Activated CD4-positive, CD25-positive, alpha-beta regulatory T cell treated with anti-CD3 and anti-CD28 coated beads, Interleukin-2, amount 50 U/mL, for 16 hours (primary cell): ENCODE results near the gene AP2A2.
"Not testable (repeated sequence)": the region's sequence is repeated elsewhere in the genome, so short reads cannot be mapped to it uniquely, and the experiment has no call there.

Experiments
- DNase-seq: peaks from one replicate; pipeline ENCODE4 v3.0.0-alpha.2; 2020; ENCODE audit warnings: low read depth, low spot score

The AP2A2 gene

DNA sequence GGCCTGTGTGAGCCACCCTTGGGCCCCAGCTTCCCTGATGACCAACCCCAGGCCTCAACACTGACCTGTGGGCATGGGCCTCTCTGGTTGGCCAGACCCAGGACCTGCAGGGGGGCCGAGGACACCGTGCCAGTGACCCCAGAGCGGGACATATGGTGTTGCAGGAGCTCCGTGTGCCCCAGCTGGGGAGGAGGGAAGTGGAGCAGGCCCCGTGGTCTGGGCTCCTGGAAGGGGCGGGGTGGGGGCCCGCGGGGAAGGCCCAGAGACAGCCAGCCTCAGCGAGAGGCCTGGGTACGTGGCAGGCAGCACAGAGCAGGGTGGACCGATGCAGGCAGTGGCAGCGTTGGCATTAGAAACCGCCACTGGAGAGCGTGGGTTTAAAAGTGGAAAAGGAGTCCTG lies 88.6 kb downstream of the AP2A2 start:
- no peak for DNase-seq

DNA sequence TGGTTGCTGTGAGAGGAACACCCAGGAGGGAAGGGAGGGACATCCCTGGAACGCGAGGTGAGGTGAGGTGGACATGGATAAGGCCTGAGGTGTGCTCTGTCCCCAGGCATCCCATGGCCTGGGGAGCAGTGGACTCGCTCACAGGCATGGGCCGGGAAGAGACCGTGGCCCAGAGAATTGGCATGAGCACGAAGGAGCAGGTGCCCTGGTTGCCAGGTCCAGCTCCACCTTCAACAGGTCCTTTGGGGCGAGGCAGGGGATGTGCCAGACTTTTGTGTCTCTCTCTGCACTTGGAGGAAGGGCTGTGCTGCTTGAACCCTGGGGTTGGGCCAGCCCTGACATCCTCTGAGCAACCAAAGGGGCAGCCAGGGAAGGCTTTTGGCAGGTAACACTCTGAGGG lies 89.4 kb downstream of the AP2A2 start:
- no peak for DNase-seq

DNA sequence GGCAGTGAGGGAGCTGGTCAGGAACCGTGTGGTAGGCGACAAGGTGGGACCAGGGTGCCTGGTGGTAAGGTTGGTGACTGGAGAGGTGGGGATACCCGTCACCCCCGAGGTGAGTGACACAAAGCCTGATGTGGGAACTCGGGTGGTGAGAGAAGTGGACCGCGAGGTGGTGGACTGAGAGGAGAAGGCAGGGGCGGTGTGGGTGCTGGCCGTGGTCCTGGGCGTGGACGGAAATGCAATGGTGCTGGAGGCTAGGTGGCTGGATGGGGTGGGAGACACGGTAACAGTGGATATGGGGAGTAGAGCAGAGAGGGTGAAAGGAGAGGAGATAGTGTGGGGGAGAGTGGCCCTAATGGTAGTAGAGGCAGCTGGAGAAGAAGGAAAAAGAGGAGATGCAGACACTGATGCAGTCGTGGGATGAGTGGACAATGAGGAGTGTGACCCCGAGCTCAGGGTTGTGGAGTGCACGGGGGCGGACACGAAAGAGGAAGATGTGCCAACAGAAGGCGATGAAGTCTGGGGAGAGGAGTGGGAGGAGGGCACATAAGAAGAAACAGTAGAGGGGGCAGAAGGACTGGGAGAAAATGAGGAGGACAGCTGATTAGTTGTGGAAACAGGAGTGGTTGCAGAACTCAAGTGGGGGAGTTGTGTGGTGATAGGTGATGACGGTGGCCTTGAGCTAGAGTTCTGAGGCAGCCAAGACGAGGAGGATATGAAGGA lies 90.3 kb downstream of the AP2A2 start:
- DNase-seq, result no peak

DNA sequence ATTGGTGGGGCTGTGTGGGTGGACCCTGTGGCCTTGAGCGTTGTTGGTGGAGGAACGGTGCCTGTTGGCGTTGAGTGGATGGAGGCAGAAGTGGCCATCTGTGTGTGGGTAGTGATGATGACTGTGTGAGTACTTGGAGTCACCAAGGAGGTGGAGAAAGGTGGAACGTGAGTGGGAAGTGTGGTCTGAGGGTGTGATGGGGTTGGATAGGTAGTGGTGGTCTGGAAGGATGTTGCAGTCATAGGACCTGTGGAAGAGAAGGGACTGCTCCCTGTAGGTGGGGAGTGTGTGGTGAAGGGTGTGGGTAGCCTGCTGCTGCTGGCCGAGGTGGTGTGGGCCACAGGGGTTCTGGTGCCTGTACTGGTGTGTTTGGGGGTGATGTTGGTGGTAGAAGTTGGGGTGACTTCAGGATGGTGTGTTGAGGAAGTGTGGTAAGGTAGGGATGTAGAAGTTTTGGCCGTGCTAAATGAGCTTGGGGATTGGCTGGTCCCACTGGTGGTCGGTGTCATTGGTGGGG lies 91.0 kb downstream of the AP2A2 start:
- DNase-seq, result not testable (repeated sequence)

DNA sequence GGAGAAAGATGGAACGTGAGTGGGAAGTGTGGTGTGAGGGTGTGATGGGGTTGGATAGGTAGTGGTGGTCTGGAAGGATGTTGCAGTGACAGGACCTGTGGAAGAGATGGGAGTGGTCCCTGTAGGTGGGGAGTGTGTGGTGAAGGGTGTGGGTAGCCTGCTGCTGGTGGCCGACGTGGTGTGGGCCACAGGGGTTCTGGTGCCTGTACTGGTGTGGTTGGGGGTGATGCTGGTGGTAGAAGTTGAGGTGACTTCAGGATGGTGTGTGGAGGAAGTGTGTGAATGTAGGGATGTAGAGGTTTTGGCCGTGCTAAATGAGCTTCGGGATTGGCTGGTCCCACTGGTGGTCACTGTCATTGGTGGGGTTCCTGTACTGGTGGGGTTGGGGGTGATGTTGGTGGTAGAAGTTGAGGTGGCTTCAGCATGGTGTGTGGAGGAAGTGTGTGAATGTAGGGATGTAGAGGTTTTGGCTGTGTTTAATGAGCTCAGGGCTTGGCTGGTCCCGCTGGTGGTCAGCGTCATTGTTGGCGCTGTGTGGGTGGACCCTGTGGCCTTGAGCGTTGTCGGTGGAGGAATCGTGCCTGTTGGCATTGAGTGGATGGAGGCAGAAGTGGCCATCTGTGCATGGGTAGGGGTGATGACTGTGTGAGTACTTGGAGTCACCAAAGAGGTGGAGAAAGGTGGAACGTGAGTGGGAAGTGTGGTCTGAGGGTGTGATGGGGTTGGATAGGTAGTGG lies 91.8 kb downstream of the AP2A2 start:
- DNase-seq, result no peak

DNA sequence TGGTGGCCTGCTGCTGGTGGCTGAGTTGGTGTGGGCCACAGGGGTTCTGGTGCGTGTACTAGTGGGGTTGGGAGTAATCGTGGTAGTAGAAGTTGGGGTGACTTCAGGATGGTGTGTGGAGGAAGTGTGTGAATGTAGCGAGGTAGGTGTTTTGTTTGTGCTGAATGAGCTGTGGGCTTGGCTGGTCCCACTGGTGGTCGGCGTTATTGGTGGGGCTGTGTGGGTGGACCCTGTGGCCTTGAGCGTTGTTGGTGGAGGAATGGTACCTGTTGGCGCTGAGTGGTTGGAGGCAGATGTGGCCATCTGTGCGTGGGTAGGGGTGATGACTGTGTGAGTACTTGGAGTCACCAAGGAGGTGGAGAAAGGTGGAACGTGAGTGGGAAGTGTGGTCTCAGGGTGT lies 92.4 kb downstream of the AP2A2 start:
- no peak for DNase-seq

DNA sequence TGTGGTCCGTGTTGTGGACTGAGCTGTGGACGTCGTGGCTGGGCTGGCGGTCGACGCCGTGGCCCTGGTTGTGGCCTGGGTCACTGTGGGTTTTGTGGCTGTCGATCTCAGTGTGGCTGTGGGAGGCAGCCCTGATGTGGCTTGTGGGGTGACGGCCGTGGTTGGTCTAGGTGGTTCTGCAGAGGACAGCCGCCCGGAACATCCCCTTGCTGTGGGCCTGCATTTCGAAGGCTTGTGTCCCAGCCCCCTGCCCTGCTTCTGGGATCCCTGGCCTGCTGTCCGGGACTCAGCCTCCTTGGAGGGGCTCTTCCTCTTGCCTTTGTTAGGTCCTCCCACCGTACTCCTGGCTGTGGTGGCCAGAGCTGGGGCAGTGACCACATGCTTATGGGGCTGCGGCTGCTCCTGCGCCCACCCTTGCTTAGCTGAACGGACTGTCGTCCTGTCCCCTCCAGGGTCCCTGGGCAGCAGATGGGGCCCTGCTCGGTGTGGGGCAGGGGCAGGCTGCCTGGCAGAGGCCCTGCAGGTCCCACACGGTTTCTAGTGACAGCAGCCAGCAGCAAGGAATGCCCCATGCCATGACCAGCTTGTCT lies 93.7 kb downstream of the AP2A2 start:
- no peak for DNase-seq

DNA sequence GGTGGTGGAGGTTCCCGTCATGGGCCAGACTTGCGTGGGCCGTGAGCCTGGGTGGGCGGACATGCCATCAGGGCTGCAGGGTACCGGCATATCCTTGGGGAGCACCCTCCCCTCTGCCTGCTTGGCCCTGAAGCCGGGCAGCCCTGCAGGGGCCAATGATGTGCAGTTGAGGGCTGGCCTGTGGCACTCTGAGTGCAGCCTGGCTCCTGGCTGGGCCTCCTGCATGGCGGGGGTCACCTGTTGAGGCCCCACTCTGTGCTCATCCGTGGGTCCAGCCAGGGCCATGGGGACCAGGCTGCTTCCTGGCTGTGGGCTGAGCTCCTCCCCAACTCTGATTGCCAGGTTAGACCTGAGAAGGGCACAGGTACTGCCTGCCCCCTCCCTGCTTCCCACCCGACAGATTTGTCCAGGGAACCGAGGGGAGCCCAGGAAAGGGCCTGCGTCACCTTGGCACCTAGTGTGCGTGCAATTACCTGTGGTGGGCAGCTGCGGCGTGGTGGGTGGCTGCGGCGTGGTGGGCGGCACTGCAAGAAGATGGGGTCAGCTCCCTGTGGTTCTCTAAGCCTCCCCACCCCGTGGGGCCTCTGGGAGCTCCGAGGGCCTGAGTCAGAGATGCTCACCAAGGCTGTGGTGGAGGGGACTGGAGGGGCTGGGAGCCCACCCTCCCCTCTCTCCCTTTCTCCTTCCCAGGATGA lies 94.7 kb downstream of the AP2A2 start:
- no peak for DNase-seq

DNA sequence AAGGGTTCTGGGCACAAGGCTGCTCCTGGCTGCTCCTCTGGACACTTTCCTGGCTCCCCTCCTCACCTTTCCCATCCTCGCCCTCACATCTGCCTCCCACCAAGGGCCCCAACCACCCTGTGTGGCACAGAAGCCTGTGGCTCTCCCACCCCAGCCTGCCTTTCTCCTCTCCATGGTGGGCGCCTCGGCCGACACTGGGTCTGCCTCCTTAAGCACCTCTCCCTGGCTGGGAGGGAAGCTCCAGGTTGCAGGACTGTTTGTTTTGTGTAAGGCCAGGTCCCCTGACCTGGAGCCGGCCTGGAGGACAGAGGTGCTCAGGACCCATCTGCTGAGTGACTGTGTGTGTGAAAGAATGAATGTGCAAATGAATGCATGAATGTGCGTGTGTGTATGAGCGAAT lies 96.7 kb downstream of the AP2A2 start:
- DNase-seq, result no peak

DNA sequence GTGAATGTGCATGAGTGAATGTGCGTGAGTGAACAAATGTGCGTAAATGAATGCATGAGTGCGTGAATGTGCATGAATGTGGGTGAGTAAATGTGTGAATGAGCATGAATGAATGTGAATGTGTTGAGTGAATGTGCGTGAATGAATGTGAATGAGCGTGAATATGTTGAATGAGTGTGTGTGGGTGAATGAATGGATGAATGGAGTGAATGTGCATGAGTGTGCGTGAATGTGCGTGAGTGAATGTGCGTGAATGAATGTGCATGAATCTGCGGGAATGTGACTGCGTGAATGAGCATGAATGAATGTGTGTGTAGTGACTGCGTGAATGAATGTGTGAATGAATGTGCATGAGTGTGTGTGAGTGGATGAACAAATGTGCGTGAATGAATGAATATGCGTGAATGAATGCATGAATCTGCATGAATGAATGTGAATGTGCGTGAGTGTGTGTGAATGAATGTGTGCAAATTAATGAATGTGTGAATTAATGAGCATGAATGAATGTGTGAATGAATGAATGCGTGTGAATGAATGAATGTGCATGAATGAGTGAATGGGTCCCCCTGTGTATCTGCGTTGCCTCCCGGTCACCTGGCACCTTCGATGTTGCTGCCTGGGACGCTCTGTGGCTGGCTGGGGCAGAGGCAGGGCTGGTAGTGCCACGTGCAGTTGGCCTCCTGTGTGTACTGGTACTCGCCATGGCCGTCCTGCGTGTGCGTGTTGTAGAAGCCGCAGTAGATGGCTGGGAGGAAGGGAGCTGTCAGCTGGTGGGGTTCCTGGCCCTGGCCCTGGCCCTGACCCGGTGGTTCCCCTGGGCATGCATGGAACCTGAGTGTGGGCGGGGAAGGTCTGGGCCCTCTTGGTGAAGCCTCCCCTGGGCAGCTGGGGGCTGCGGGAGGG lies 97.5 kb downstream of the AP2A2 start:
- no peak for DNase-seq

DNA sequence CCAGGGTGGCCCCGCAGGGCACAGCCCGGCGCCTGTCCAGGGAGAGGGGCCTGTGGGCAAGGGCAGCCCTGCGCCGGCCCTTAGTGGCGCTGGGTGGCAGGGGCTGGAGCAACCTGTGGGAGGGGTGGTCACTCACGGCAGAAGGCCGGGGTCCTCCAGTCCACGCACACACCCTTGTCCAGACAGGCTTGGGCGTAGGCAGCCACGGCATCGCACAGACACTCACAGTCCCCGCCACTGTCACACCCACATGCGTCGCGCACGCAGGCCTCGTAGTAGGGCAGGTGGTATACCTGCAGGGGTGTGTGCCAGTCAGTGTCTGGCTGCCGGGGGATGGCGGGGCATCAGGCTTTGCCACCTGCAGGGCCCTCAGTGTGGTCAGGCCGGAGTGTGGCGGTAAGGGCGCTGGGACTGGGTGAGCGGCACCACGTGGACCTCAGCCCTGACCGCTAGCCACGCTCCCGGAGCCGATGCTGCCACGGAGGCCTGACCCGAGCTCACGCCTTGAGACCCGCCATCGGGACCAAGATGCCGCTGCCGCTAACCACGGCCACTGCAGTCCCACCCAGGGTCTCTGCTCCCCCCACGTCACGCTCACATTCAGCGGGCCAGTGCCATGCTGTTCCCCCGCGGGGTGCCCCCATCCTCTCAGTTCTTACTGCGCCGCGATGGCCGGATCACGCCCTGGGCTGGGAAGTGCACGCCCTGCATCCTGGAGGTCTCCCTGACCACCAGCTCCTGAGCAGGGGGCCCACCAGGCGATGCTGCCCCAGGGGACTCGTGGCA lies 98.3 kb downstream of the AP2A2 start:
- DNase-seq, result no peak

DNA sequence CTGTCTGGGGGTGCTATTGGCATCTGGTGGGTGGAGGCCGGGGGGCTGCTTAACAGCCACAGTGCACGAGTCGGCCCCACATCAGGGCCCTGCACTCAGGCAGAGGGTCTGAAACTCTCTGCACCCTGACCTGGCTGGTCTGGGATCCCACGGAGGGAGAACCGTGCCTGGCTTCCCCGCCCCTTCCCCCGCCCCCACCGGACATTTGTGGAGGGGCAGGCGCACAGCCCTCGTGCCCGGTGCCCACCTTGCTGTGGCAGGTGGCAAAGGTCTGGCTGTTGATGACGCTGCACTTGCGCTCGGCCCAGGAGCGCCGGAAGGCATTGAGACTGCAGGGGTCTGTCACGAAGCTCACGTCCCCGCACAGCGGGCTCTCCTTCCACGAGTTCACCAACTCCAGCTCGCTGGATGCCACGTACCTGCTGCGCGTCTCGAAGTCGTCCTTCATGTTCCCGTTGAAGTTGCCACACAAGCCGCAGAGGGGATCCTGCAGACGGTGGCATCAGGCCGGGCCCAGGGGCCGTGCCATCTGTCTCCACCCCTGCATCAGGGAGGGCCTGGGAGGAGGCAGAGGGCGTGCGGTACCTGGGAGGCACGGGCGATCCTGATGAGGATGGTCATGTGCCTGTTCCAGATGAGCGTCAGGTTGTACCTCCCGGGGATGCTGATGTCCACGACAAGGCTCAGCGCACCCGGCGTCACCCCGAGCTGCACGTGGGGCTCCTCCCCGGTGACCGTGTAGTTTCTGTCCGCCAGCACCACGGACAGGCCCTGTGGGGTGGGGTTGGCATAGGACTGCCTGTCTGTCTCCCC lies 99.1 kb downstream of the AP2A2 start:
- no peak for DNase-seq

DNA sequence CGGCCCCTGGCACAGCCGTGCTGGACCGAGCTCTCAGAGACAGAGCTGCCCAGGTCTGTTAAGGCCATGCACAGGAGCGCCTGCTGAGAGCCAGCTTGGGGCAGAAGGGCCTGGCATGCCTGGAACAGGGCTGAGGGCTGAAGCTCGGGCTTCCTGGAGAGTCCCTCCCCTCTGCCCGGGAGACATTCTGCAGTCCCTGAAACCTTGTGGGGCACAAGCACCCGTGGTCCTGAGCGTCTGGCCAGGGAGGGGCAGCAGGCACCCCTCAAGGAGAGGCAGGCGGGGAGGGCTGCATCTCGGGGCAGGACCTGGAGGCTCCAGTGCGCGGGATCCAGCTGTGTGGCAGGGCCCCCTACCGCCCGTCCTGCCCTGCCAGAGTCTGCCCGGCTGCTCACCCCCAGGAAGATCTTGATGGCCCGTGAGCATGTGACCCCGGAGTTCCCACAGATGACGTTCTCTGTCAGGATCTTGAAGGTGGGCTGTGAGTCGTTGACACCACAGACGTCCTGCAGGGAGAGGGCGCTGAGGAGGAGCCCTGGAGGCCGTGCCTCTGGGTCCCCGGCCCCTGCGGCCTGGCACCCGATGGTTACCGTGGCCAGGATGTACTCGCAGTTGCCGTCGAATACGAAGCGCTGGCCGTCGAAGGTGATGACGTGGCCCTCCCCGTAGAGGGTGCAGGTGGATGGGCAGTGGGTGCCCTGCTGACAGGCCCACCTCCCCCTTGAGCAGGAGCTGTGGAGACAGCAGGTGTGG lies 99.9 kb downstream of the AP2A2 start:
- no peak for DNase-seq

DNA sequence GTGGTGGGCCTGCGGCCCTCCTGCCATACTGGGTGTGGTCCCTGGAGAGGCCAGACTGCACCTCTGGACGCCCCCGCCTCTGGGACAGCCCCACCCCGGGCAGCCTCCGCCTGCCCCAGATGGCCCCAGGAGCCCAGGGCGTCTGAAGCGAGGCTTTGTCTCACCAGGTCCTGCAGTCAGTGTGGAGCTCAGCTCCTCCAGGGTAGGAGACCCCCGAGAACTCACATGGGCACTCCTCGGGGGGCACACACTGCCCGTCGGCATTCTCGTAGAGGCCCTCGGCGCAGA lies 100.4 kb downstream of the AP2A2 start:
- DNase-seq, result no peak

DNA sequence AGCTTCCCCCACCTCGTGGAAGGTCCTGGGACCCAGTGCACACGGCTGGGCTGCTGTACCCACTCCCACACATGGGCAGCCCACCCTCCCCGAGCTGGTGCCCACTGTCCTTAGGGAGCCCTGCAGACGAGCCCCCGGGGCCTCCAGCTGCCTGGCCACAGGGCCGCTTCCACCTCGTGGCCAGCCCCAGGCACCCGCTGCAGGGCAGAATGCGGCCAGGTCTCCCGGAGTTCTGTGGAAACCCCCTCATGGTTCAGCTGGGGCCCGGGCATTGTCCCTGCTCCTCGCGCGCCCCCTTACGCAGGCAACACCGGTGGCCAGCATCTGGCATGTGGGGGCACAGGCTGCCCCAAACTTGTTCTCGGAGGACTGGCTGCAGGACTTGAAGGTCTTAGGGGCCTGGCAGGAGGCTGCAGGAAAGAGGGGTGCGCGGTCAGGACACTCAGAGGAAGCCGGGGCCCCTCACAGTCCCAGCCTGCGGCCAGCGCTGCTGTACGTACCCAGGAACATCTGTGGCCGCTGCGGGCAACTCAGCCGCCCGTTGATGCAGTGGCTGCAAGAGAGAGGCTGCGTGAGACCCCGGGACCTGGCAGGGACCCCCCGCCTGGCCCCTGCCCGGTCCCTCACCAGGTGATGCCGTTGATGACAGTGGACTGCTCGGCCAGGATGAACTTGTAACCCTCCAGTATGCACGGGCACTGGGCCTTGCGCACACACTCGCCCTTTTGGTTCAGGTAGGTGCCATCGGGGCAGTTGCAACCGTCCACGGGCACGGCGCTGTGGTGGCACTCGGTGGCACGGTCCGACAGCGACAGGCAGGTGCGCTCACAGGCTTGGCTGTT lies 101.2 kb downstream of the AP2A2 start:
- DNase-seq, result no peak

DNA sequence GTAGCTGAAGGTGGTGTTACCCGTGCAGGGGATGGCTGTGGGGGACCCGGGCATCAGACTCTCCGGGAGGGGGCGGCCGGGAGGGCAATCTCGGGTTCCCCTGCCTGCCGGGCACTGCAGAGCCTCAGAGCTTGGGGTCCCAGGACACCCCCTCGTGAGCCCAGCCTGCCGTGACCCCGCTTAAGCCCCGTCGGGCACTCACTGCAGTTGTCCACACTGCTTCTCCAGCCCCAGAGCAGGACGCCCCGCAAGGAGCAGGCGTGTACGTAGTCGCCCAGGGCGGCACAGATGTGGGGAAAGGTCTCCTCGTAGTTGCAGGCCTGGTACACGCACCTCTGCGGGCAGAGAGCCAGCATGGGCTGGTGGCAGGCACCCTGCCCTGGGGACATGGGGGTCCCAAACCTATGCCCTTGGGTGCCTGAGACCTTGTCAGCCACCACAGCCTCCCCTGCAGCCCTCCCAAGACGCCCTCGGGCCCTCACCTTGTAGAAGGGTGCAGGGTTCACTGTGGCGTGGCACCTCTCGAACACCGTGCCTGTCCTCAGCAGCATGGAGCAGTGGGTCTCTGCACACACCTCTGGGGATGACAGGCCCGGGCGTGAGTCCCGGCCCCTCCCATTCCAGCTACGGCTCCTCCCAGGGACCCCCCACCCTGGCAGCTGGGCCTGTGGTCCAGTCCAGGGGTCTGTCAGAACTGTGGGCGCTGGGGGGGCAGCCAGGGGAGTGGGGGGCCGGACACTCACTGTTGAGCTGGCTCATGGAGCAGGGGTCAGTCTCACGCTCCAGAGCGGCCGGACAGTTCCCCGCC lies 102.0 kb downstream of the AP2A2 start:
- no peak for DNase-seq

DNA sequence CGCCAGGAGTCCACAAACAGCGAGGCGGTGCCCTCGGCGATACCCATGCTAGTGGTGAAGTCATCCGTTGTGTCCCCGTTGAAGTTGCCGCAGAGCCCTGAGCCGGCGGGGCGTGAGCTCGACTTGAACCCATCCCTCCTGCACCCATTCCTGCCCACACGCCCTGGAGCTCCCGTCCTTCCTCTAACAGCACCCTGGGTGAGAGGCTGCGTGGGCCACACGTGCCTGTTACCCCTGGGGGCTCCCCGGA lies 102.5 kb downstream of the AP2A2 start:
- no peak for DNase-seq

DNA sequence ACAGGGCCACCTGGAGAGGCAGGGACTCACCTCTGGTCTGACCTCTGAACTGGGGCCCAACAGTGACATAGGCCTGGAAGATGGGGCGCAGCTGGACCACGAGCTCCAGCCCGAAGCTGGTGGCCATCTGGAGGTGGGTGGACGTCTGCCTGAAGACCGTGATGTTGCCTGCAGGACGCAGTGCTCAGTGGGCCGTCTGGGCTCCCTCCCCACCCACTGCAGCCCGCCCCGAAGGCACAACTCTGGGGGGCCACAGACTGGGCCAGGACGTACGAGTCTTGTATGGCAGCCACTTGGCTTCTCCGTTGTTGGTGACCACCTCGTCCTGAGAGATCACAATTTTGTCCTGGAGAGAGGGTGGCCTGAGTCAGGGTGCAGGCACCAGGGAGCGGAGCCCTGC lies 102.9 kb downstream of the AP2A2 start:
- DNase-seq, result no peak
